ENCODE data around the gene ZNF540.

The ZNF540 gene

DNA sequence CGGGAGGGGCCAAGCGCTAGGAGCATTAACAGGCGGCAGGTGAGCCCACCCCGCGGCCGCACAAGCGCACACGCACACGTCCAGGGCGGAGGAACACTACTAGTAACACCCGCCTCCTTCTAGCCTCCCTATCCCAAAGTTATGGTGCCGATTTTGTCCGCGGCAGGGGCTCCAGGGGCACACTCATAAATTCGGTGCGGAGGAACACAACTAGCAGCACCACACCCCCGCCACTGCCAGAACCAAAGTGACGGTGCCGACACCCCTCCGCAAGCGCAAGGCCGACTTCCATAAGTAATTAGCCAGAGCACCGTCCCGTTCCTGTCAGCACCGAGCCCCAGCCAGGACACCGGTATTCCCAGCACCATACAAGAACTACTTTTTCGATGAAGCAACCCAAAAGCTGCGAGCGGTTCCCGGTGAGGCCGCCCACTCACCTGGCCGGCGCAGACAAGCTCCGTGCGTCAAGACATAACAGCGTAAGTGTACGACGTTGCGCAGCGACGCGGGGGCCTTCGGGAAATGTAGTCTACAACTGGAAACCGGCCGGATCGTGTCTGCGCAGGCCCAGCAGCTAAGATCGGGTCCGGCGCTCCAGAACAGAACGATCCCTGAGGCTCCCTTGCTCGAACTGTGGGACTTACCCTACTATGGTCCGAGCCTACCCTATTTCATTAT, at the start of gene ZNF540, which contains the start of gene ZNF571:
ZNF540 (plus strand) TSS at position 573 of the 678 bp plus-strand sequence. CDS start 3,572 bp downstream, outside the sequence.
ZNF571 (minus strand) TSS at position 489 of the 678 bp plus-strand sequence. CDS start 8,116 bp downstream, outside the sequence.
- peak within 1 kb of the TSS; percentile 95 for H3K4me3 Mint-ChIP-seq
- peaks cover 19% of the 10 kb centered on the region for H3K4me1 Mint-ChIP-seq
- peak; percentile 86 for DNase-seq
- peaks cover 21% of the 10 kb centered on the region for H3K27me3 Mint-ChIP-seq (ENCODE audit: low read depth, poor library complexity)
- peak within 1 kb of the TSS; percentile 98 for H3K27ac Mint-ChIP-seq
- TF ChIP-seq, protein P1, sequence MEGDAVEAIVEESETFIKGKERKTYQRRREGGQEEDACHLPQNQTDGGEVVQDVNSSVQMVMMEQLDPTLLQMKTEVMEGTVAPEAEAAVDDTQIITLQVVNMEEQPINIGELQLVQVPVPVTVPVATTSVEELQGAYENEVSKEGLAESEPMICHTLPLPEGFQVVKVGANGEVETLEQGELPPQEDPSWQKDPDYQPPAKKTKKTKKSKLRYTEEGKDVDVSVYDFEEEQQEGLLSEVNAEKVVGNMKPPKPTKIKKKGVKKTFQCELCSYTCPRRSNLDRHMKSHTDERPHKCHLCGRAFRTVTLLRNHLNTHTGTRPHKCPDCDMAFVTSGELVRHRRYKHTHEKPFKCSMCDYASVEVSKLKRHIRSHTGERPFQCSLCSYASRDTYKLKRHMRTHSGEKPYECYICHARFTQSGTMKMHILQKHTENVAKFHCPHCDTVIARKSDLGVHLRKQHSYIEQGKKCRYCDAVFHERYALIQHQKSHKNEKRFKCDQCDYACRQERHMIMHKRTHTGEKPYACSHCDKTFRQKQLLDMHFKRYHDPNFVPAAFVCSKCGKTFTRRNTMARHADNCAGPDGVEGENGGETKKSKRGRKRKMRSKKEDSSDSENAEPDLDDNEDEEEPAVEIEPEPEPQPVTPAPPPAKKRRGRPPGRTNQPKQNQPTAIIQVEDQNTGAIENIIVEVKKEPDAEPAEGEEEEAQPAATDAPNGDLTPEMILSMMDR (IDR thresholded peaks at IDR 0.05) = no peak
- H3K9me3 Mint-ChIP-seq = peaks cover 58% of the 10 kb centered on the region
- H3K36me3 Mint-ChIP-seq (ENCODE audit: low read depth) = peaks cover 34% of the 10 kb centered on the region

DNA sequence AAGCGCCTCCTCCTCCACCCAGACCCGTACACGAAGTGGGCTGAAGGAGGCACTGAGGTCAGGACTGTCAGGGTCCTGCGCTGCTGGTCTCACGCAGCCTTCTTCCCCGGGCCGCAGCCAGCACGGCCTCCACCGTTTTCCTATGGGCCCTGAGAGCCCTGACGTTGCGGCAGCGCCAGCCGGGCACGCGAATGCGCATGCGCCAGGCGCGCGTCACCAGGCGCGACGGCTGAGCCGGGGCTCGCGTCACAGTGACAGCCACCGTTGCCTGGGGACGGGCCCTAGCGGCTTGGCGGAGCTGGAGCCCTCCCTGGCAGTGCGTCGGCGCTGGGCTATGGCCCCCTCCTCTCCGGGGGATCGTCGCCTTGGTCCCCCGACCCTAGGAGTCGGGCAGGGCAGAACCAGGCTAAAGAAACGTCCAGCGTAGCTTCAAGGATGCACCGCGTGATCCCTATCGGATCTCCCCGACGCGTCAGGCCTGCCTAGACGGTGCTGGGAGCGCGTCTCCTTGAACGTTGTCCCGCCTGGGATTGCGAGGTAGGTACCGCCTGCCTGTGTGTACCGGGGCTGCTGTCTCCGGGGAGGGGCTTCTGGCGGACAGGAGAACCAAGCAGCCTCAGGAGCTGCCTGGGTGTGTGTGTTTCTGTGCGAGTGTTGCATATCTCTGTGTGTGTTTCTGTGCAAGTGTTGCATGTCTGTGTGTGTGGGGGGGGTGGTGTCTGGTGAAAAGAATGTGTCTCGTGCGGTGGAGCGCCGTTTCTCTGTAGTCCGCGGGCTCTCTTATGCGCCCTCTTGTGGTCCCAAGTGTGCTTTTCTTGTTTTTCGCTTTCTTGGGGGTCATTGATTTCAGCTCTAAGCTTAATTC, 43.3 kb upstream of the ZNF540 start:
- peaks cover 90% of the 10 kb centered on the region for H3K9me3 Mint-ChIP-seq
- H3K27ac Mint-ChIP-seq = no peak overlapping the region
- peaks cover 70% of the 10 kb centered on the region for H3K36me3 Mint-ChIP-seq (ENCODE audit: low read depth)
- no peak overlapping the region for H3K4me3 Mint-ChIP-seq
- TF ChIP-seq, protein P1 (IDR thresholded peaks at IDR 0.05) = no peak
- H3K4me1 Mint-ChIP-seq = no peaks in the 10 kb centered on the region
- H3K27me3 Mint-ChIP-seq (ENCODE audit: low read depth, poor library complexity) = no peaks in the 10 kb centered on the region
- DNase-seq = no peak

DNA sequence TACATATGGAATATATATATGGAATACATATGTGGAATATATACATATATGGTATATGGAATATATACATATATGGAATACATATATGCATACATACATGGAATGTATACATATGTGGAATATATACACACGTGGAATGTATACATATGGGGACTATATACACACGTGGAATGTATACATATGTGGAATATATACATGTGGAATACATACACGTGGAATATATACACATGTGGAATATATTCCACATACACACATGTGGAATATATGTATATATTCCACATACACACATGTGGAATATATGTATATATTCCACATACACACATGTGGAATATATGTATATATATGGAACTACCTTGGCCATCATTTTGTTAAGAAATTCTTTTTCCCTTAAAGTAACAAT, 31.2 kb upstream of the ZNF540 start:
- Mint-ChIP-seq H3K27ac (no peak overlapping the region), H3K36me3 (ENCODE audit: low read depth) (peaks cover 94% of the 10 kb centered on the region), H3K4me3 (no peak overlapping the region), H3K9me3 (peaks cover 46% of the 10 kb centered on the region), H3K27me3 (ENCODE audit: low read depth, poor library complexity) (peaks cover 2% of the 10 kb centered on the region), H3K4me1 (no peaks in the 10 kb centered on the region)
- no peak for DNase-seq
- TF ChIP-seq, protein P1 (IDR thresholded peaks at IDR 0.05) = no peak

DNA sequence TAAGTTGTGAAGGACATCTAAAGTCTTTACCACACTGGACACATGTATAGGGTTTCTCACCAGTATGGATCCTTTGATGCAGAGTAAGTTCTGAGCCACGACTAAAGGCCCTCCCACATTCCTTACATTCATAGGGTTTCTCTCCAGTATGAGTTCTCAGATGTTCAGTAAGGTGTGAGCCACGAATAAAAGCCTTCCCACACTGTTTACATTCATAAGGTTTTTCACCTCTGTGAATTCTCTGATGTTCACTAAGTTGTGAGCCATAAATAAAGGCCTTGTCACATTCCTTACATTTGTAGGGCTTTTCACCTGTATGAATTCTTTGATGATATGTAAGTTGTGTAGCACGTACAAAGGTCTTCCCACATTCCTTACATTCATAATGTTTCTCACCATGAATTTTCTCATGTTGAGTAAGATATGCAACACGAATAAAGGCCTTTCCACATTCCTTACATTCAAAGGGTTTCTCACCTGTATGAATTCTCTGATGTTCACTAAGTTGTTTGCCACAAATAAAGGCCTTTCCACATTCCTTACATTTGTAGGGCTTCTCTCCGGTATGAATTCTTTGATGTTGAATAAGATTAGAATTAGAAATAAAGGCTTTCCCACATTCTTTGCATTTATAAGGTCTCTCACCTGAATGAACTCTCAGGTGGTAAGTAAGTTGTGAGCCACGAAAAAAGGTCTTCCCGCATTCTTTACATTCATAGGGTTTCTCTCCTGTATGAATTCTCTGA, 29.9 kb upstream of the ZNF540 start:
- H3K36me3 Mint-ChIP-seq (ENCODE audit: low read depth) = peaks cover 94% of the 10 kb centered on the region
- H3K9me3 Mint-ChIP-seq = peaks cover 33% of the 10 kb centered on the region
- H3K4me3 Mint-ChIP-seq = no peak overlapping the region
- TF ChIP-seq, protein P1 (IDR thresholded peaks at IDR 0.05) = no peak
- H3K27me3 Mint-ChIP-seq (ENCODE audit: low read depth, poor library complexity) = no peaks in the 10 kb centered on the region
- no peak overlapping the region for H3K27ac Mint-ChIP-seq
- no peak for DNase-seq
- H3K4me1 Mint-ChIP-seq = no peaks in the 10 kb centered on the region

DNA sequence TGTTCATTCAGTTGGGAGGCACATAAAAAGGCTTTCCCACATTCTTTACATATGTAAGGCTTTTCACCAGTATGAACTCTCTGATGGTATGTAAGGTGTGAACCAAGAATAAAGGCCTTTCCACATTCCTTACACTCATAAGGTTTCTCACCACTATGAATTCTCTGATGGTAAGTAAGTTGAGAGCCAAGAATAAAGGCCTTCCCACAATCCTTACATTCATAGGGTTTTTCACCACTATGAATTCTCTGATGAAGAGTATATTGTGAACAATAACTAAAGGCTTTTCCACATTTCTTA, 29.4 kb upstream of the ZNF540 start:
- Mint-ChIP-seq H3K27me3 (ENCODE audit: low read depth, poor library complexity) (no peaks in the 10 kb centered on the region), H3K4me3 (no peak overlapping the region), H3K36me3 (ENCODE audit: low read depth) (peaks cover 97% of the 10 kb centered on the region), H3K4me1 (no peaks in the 10 kb centered on the region), H3K27ac (no peak overlapping the region), H3K9me3 (peaks cover 30% of the 10 kb centered on the region)
- no peak for DNase-seq
- TF ChIP-seq, protein P1 (IDR thresholded peaks at IDR 0.05) = no peak
